Endothelial cell of umbilical vein (primary cell): ENCODE data around the gene IRF9. TPM values are rescaled to one million over a fixed set of nuclear protein-coding genes. Genes with fewer than 3 reads are reported as not detected.

Source experiments
- BruUV-seq: library from RNA; stranded (reverse); fragments of 400-500 nt; replicated peaks from 2 replicates; lab custom pipeline; 2021; lab: Mats Ljungman, UMichigan
- CTCF ChIA-PET: fragments of 300-600, 350-600 bp; sonication (Branson Sonifier 250); formaldehyde crosslinking; loops from one replicate; lab custom pipeline; 2021; ENCODE audit warnings: antibody characterized with exemption, inconsistent platforms; lab: Charles Lee
- POLR2A ChIA-PET: fragments of 300-600, 350-600 bp; sonication (Branson Sonifier 250); formaldehyde crosslinking; loops from one replicate; lab custom pipeline; 2021; ENCODE audit warnings: antibody characterized with exemption, inconsistent platforms; lab: Charles Lee
- DNase-seq: peaks from one replicate; pipeline ENCODE4 v3.0.0-alpha.2; 2011; ENCODE audit warnings: low read depth, low spot score
- FAIRE-seq: peaks from 2 replicates; lab custom pipeline; 2011; peaks lifted over from hg19 to GRCh38; lab: Jason Lieb, UNC
- H2AFZ ChIP-seq: 2 replicates; pipeline ENCODE4 v1.6.0; 2012; ENCODE audit warnings: low read depth, low read length, control low read depth, inconsistent platforms
- H3K27ac ChIP-seq: 2 replicates; pipeline ENCODE4 v1.5.1; 2011; ENCODE audit warnings: low read depth, mild to moderate bottlenecking, control low read depth, low read length, moderate library complexity; ENCODE audit not compliant: insufficient read depth
- H3K27me3 ChIP-seq, 2 experiments: 2 replicates each; pipeline versions ENCODE4 v1.6.0 to v1.6.1; 2011; ENCODE audit warnings: low read length in 2 of 2, mixed read lengths in 1 of 2; ENCODE audit not compliant: control insufficient read depth in 2 of 2, insufficient read depth in 2 of 2
- H3K36me3 ChIP-seq, 2 experiments: 2 replicates in 1 of 2; 3 replicates in 1 of 2; pipeline ENCODE4 v1.5.1; 2011; ENCODE audit warnings: low read length in 2 of 2, mild to moderate bottlenecking in 1 of 2, moderate library complexity in 1 of 2; ENCODE audit not compliant: control insufficient read depth in 2 of 2, insufficient read depth in 2 of 2; ENCODE audit errors: extremely low read depth in 1 of 2
- H3K4me1 ChIP-seq: 3 replicates; pipeline ENCODE4 v1.5.1; 2011; ENCODE audit warnings: mild to moderate bottlenecking, low read length; ENCODE audit not compliant: control insufficient read depth, insufficient read depth; ENCODE audit errors: extremely low read depth
- H3K4me2 ChIP-seq: 2 replicates; pipeline ENCODE4 v1.6.1; 2011; ENCODE audit warnings: low read length, control low read depth, mixed read lengths; ENCODE audit not compliant: insufficient read depth
- H3K4me3 ChIP-seq, 3 experiments: fragments of 200-600 bp in 1 of 3; sonication (generic), shearing (Covaris generic) in 1 of 3; replicated peaks in 1 of 3; 2 replicates each; pipeline ENCODE4 v1.5.1; 2011 to 2016; ENCODE audit warnings: control low read depth in 3 of 3, low read length in 3 of 3, mild to moderate bottlenecking in 2 of 3, inconsistent platforms in 1 of 3, low read depth in 1 of 3, moderate library complexity in 1 of 3; ENCODE audit not compliant: insufficient read depth in 1 of 3
- H3K79me2 ChIP-seq: 2 replicates; pipeline ENCODE4 v1.6.0; 2012; ENCODE audit warnings: low read length, inconsistent platforms; ENCODE audit not compliant: control insufficient read depth, insufficient read depth
- H3K9ac ChIP-seq: replicated peaks from 2 replicates; pipeline ENCODE3; 2011; ENCODE audit warnings: low read length, control low read depth; ENCODE audit not compliant: insufficient read depth; ENCODE audit errors: extremely low read depth
- H3K9me1 ChIP-seq: replicated peaks from 3 replicates; pipeline ENCODE4 v1.6.0; 2011; ENCODE audit warnings: mild to moderate bottlenecking, low read length; ENCODE audit not compliant: control insufficient read depth, insufficient read depth; ENCODE audit errors: extremely low read depth
- H3K9me3 ChIP-seq: replicated peaks from 2 replicates; pipeline ENCODE4 v1.5.1; 2012; ENCODE audit warnings: low read length, inconsistent platforms; ENCODE audit not compliant: control insufficient read depth, insufficient read depth
- H4K20me1 ChIP-seq: replicated peaks from 2 replicates; pipeline ENCODE3; 2011; ENCODE audit warnings: mild to moderate bottlenecking, low read length; ENCODE audit not compliant: control insufficient read depth, insufficient read depth; ENCODE audit errors: extremely low read depth
- CTCF ChIP-seq, 2 donors: IDR thresholded peaks; 1 replicate in 1 of 2; 2 replicates in 1 of 2; pipeline ENCODE4 v1.5.1; 2011; ENCODE audit warnings: low read length in 2 of 2, mild to moderate bottlenecking in 2 of 2, moderate library complexity in 2 of 2, control low read depth in 1 of 2, inconsistent platforms in 1 of 2, low read depth in 1 of 2; ENCODE audit not compliant: insufficient read depth in 1 of 2; ENCODE audit errors: extremely low read depth in 1 of 2
- EZH2 ChIP-seq: IDR thresholded peaks from 2 replicates; pipeline ENCODE4 v1.6.1; 2012; ENCODE audit warnings: borderline replicate concordance, low read depth, mild to moderate bottlenecking, moderate library complexity, low read length, inconsistent platforms; ENCODE audit not compliant: severe bottlenecking
- FOS ChIP-seq: IDR thresholded peaks from 2 replicates; pipeline ENCODE4 v1.6.1; 2011; ENCODE audit warnings: mild to moderate bottlenecking, low read length, moderate library complexity, borderline replicate concordance; ENCODE audit not compliant: insufficient read depth
- GATA2 ChIP-seq: IDR thresholded peaks from 2 replicates; pipeline ENCODE4 v1.7.0; 2011; ENCODE audit warnings: low read depth, mild to moderate bottlenecking, moderate library complexity, mixed read lengths, low read length; ENCODE audit not compliant: insufficient read length, insufficient read depth
- JUN ChIP-seq: IDR thresholded peaks from 2 replicates; pipeline ENCODE4 v1.6.1; 2011; ENCODE audit warnings: borderline replicate concordance, low read depth; ENCODE audit not compliant: insufficient read length, insufficient read depth
- MAX ChIP-seq: IDR thresholded peaks from 2 replicates; pipeline ENCODE4 v1.6.1; 2011; ENCODE audit not compliant: insufficient read depth, insufficient read length
- MYC ChIP-seq: IDR thresholded peaks from one replicate; pipeline ENCODE4 v1.6.1; 2011; ENCODE audit warnings: mild to moderate bottlenecking, low read depth, low read length
- POLR2A ChIP-seq: IDR thresholded peaks from 2 replicates; pipeline ENCODE4 v1.6.1; 2012; ENCODE audit warnings: low read depth, mild to moderate bottlenecking, control low read depth, low read length
- POLR2AphosphoS5 ChIP-seq: IDR thresholded peaks from 2 replicates; pipeline ENCODE4 v1.6.1; 2012; ENCODE audit warnings: low read depth, mild to moderate bottlenecking, control low read depth, low read length, moderate library complexity; ENCODE audit not compliant: insufficient read depth
- dilution Hi-C: fragments of 300-500 bp; cut with MboI; formaldehyde crosslinking; loops from one replicate; pipeline ENCODE4 v1.15.0; 2019; ENCODE audit warnings: low sequenced_read_pairs; ENCODE audit not compliant: extremely low pct_ligation_motif_present
- intact Hi-C: fragments of 100-400 bp; cut with micrococcal nuclease; formaldehyde crosslinking; loops from one replicate; pipeline ENCODE4 v1.10.0; 2022
- polyA plus RNA-seq, 4 experiments: library from polyadenylated mRNA; depleted of rRNA in 3 of 4; stranded (reverse) in 3 of 4; unstranded in 1 of 4; fragments of >200 nt; gene quantifications; 2 replicates each; pipeline versions ENCODE4 v1.2.1 to v1.2.3, GENCODE V29; 2011 to 2012; ENCODE audit warnings: missing spikeins in 1 of 4
- total RNA-seq: library from RNA; stranded (reverse); gene quantifications from 2 replicates; pipeline ENCODE4 v1.2.3, GENCODE V29; 2021

The IRF9 gene
- total and polyA plus RNA-seq, 2 donors (not counting 3 experiments of a cell fraction or from before 2014, with no cell fraction given): 44.6 to 46.1 TPM

GRCh38 chr14:24113801-24114531 lies 47.1 kb upstream of the IRF9 start:
- Histone ChIP-seq H3K9me1 (no peaks in the 10 kb centered on the region), H2AFZ (peak overlapping the region; percentile 97), H3K36me3 (peaks cover 4 to 9% of the 10 kb centered on the region in 2 experiments), H3K4me1 (peaks cover 14% of the 10 kb centered on the region), H3K27me3 (no peaks in the 10 kb centered on the region), H3K4me3 (peak overlapping the region; percentile 46 to 92 (median 84)), H3K27ac (peak overlapping the region; percentile 88), H3K9ac (peak overlapping the region; percentile 88), H3K79me2 (no peaks in the 10 kb centered on the region), H3K4me2 (peak overlapping the region; percentile 90), H4K20me1 (no peaks in the 10 kb centered on the region), H3K9me3 (no peaks in the 10 kb centered on the region)
- FAIRE-seq (no peak), DNase-seq (no peak)
- intact Hi-C loops (loop anchor here (1.0 to 5.0 kb wide), 8 partner anchors 20 to 1182 kb away; partner anchors contain the start of genes DHRS1, EMC9, IPO4 and IRF9), dilution Hi-C loops (no loop called here)
- POLR2A ChIA-PET: interaction anchor here (0.8 to 2.3 kb wide), 6 partner anchors 9 to 32 kb away, joined by 3 to 13 read pairs (median 10); partner anchors contain the start of genes EMC9, PCK2, PSME1 and PSME2
- TSS peak; percentile 64 for BruUV-seq
- TF ChIP-seq MYC: no peak
- peak; percentile 79 for TF ChIP-seq POLR2A
- peak; percentile 45 for TF ChIP-seq POLR2AphosphoS5
- CTCF ChIA-PET: interaction anchor here (1.1 to 3.3 kb wide), 15 partner anchors 9 to 318 kb away, joined by 3 to 27 read pairs (median 7); partner anchors contain the start of genes EMC9, IRF9, PCK2 and PSME1

GRCh38 chr14:24114532-24115421 lies 46.3 kb upstream of the IRF9 start, which contains the start of the genes DCAF11 and NRL:
Gene DCAF11 (plus strand): TSS chr14:24114777. CDS start chr14:24115595, 818 bp downstream.
Gene NRL (minus strand): TSS chr14:24114949. CDS start chr14:24082848, 32,101 bp downstream.
- TF ChIP-seq EZH2 (no peak), MAX (peak; percentile 95), GATA2 (no peak), POLR2A (peak; percentile 39), FOS (no peak), MYC (no peak), CTCF (IDR thresholded peaks at IDR 0.05; ENCODE audit: extremely low read depth in 1 of 2, insufficient read depth in 1 of 2, low read depth in 1 of 2, low read length in 2 of 2) (no peak), JUN (no peak)
- peaks cover 13% of the 10 kb centered on the region for H3K4me1 ChIP-seq
- CTCF ChIA-PET: interaction anchor here (1.1 to 3.3 kb wide), 17 partner anchors 9 to 317 kb away, joined by 3 to 27 read pairs (median 5); partner anchors contain the start of genes EMC9, IRF9, PCK2 and PSME1
- peak within 1 kb of the TSS; percentile 96 for H3K4me2 ChIP-seq
- POLR2A ChIA-PET: interaction anchor here (0.6 to 2.3 kb wide), 8 partner anchors 9 to 32 kb away, joined by 3 to 13 read pairs (median 7); partner anchors contain the start of genes EMC9, PCK2, PSME1 and PSME2
- H3K9me1 ChIP-seq: no peaks in the 10 kb centered on the region
- DNase-seq: peak; percentile 100
- H3K4me3 ChIP-seq: peak within 1 kb of the TSS; percentile 46 to 92 (median 84)
- no peaks in the 10 kb centered on the region for H3K79me2 ChIP-seq
- intact Hi-C loops (loop anchor here (1.0 to 5.0 kb wide), 9 partner anchors 20 to 1182 kb away; partner anchors contain the start of genes DHRS1, EMC9, GMPR2 and IPO4), dilution Hi-C loops (no loop called here)
- H4K20me1 ChIP-seq: no peaks in the 10 kb centered on the region
- peaks cover 7 to 17% of the 10 kb centered on the region in 2 experiments for H3K36me3 ChIP-seq
- peak within 1 kb of the TSS; percentile 97 for H2AFZ ChIP-seq
- FAIRE-seq: peak; percentile 99
- no peaks in the 10 kb centered on the region for H3K9me3 ChIP-seq
- H3K27ac ChIP-seq: peak within 1 kb of the TSS; percentile 88
- H3K27me3 ChIP-seq: no peaks in the 10 kb centered on the region
- TSS peak; percentile 58 for BruUV-seq
- H3K9ac ChIP-seq: peak within 1 kb of the TSS; percentile 88
